SHP77 (cell line): ENCODE measurements around the gene UTP3.
"Not testable (repeated sequence)": the region's sequence is repeated elsewhere in the genome, so short reads cannot be mapped to it uniquely, and the experiment has no call there.

Source experiments
- DNase-seq, 2 experiments: peaks; one replicate each; lab custom pipeline; 2025; lab: John Stamatoyannopoulos, UW

Gene UTP3

GRCh38 chr4:70687821-70688794 is at the start of gene UTP3:
UTP3 (plus strand) TSS chr4:70688532; CDS start chr4:70688678, 146 bp downstream.
- DNase-seq = peak; percentile 99

GRCh38 chr4:70640192-70640591 is 48.1 kb upstream of the UTP3 start:
- DNase-seq = no peak

GRCh38 chr4:70650741-70651140 is 37.6 kb upstream of the UTP3 start:
- DNase-seq = not testable (repeated sequence)

GRCh38 chr4:70651864-70652506 is 36.3 kb upstream of the UTP3 start:
- peak; percentile 15 to 16 for DNase-seq

- DNase-seq = no peak
Measured at GRCh38 chr4:70654605-70655011, 33.7 kb upstream of the UTP3 start.

- DNase-seq = no peak
Measured at GRCh38 chr4:70657326-70657725, 31.0 kb upstream of the UTP3 start.

- no peak for DNase-seq
Measured at GRCh38 chr4:70658418-70658817, 29.9 kb upstream of the UTP3 start.

GRCh38 chr4:70660106-70660505 is 28.2 kb upstream of the UTP3 start:
- DNase-seq = no peak

GRCh38 chr4:70661309-70661922 is 26.9 kb upstream of the UTP3 start:
- not testable (repeated sequence) for DNase-seq

GRCh38 chr4:70666369-70666768 is 22.0 kb upstream of the UTP3 start, which contains the start of gene JCHAIN:
JCHAIN (minus strand) TSS chr4:70666508; CDS start chr4:70666490, 18 bp downstream.
- DNase-seq = no peak

GRCh38 chr4:70667740-70668535 is 20.4 kb upstream of the UTP3 start:
- DNase-seq = no peak

GRCh38 chr4:70670332-70671014 is 17.9 kb upstream of the UTP3 start:
- no peak for DNase-seq

- no peak for DNase-seq
Measured at GRCh38 chr4:70671091-70671490, 17.2 kb upstream of the UTP3 start.

- no peak for DNase-seq
Measured at GRCh38 chr4:70674191-70674590, 14.1 kb upstream of the UTP3 start.

GRCh38 chr4:70674731-70675130 is 13.6 kb upstream of the UTP3 start:
- no peak for DNase-seq

GRCh38 chr4:70676554-70677090 is 11.7 kb upstream of the UTP3 start:
- no peak for DNase-seq

GRCh38 chr4:70678383-70678999 is 9.8 kb upstream of the UTP3 start:
- no peak for DNase-seq

GRCh38 chr4:70680934-70681333 is 7.4 kb upstream of the UTP3 start:
- no peak for DNase-seq

GRCh38 chr4:70681704-70682103 is 6.6 kb upstream of the UTP3 start:
- no peak for DNase-seq

GRCh38 chr4:70682142-70682541 is 6.2 kb upstream of the UTP3 start:
- not testable (repeated sequence) for DNase-seq
